HCT116 (cell line): Measurements from ENCODE around the gene NUDT16L1. TPM values are rescaled to one million over a fixed set of nuclear protein-coding genes. Genes with fewer than 3 reads are reported as not detected.

Experiments
- ATAC-seq: fragments of 200-7000 bp; cut with Tn5 transposase; 2 replicates; pipeline ENCODE4 v1.9.1; 2020; ENCODE audit warnings: mild to moderate bottlenecking, moderate library complexity
- BruUV-seq: library from RNA; stranded (reverse); fragments of 400-500 nt; replicated peaks from 2 replicates; lab custom pipeline; 2021; lab: Mats Ljungman, UMichigan
- CTCF ChIA-PET: fragments of 300-600 bp; sonication (Branson Sonifier 250); formaldehyde crosslinking; loops from one replicate; lab custom pipeline; 2021; ENCODE audit warnings: antibody characterized with exemption; lab: Charles Lee
- POLR2A ChIA-PET: fragments of 300-600, 350-600 bp; sonication (Branson Sonifier 250); formaldehyde crosslinking; loops from one replicate; lab custom pipeline; 2021; ENCODE audit warnings: antibody characterized with exemption; lab: Charles Lee
- RAD21 ChIA-PET, 2 experiments: fragments of 300-600 bp; sonication (Branson Sonifier 250); formaldehyde crosslinking; loops; one replicate each; lab custom pipeline; 2023; ENCODE audit warnings: low total read pairs in 2 of 2; ENCODE audit not compliant: uncharacterized antibody in 2 of 2, unreplicated experiment in 2 of 2, low non-redundant PET in 1 of 2; lab: Charles Lee
- DNase-seq: peaks from one replicate; pipeline ENCODE4 v3.0.0-alpha.2; 2010; ENCODE audit warnings: low read depth, low spot score
- H2AFZ ChIP-seq: fragments of 200-600 bp; shearing (Covaris generic), sonication (generic); 2 replicates; pipeline ENCODE4 v1.6.1; 2017; ENCODE audit warnings: low read depth, mixed run types, mixed read lengths, antibody characterized with exemption, low read length; ENCODE audit not compliant: poor library complexity, severe bottlenecking
- H3K27ac ChIP-seq: 2 replicates; pipeline ENCODE4 v1.5.1; 2012; ENCODE audit warnings: low read depth, low read length
- H3K27me3 ChIP-seq: fragments of 200-600 bp; sonication (generic); 2 replicates; pipeline ENCODE4 v1.6.1; 2016; ENCODE audit warnings: mixed run types, low read length, mixed read lengths; ENCODE audit not compliant: insufficient read depth
- H3K36me3 ChIP-seq, 2 experiments: fragments of 200-500 bp in 1 of 2; fragments of 200-600 bp in 1 of 2; sonication (Bioruptor generic) in 1 of 2; sonication (generic) in 1 of 2; 2 replicates each; pipeline versions ENCODE4 v1.5.1 to v1.6.1; 2014 to 2016; ENCODE audit warnings: low read length in 2 of 2, inconsistent platforms in 1 of 2, mixed read lengths in 1 of 2, mixed run types in 1 of 2; ENCODE audit not compliant: insufficient read depth in 2 of 2, control insufficient read depth in 1 of 2
- H3K4me1 ChIP-seq, 2 experiments: fragments of 200-600 bp in 1 of 2; sonication (generic) in 1 of 2; 2 replicates each; pipeline versions ENCODE4 v1.5.1 to v1.6.1; 2012 to 2017; ENCODE audit warnings: low read length in 2 of 2, inconsistent platforms in 1 of 2, mild to moderate bottlenecking in 1 of 2, mixed read lengths in 1 of 2, mixed run types in 1 of 2, moderate library complexity in 1 of 2; ENCODE audit not compliant: insufficient read depth in 2 of 2, control insufficient read depth in 1 of 2
- H3K4me2 ChIP-seq: fragments of 200-600 bp; sonication (generic); 2 replicates; pipeline ENCODE4 v1.6.1; 2017; ENCODE audit warnings: mixed run types, low read length, mixed read lengths
- H3K4me3 ChIP-seq, 2 experiments: fragments of 200-600 bp in 1 of 2; sonication (generic) in 1 of 2; replicated peaks in 1 of 2; 2 replicates each; pipeline ENCODE4 v1.5.1; 2011 to 2016; ENCODE audit warnings: low read length in 2 of 2, control low read depth in 1 of 2, low read depth in 1 of 2, mild to moderate bottlenecking in 1 of 2, mixed read lengths in 1 of 2, mixed run types in 1 of 2
- H3K79me2 ChIP-seq: fragments of 200-600 bp; sonication (generic); 2 replicates; pipeline ENCODE4 v1.6.1; 2017; ENCODE audit warnings: mild to moderate bottlenecking, mixed run types, low read length, moderate library complexity, mixed read lengths; ENCODE audit not compliant: insufficient read depth
- H3K9ac ChIP-seq: fragments of 200-600 bp; sonication (generic); 2 replicates; pipeline ENCODE4 v1.6.1; 2016; ENCODE audit warnings: low read length, mixed read lengths
- H3K9me2 ChIP-seq: fragments of 200-600 bp; sonication (generic), shearing (Covaris generic); 2 replicates; pipeline ENCODE4 v1.6.1; 2017; ENCODE audit warnings: mixed run types, mild to moderate bottlenecking, moderate library complexity; ENCODE audit not compliant: insufficient read depth
- H3K9me3 ChIP-seq, 2 experiments: fragments of 200-500 bp in 1 of 2; fragments of 200-600 bp in 1 of 2; sonication (Bioruptor generic) in 1 of 2; sonication (generic) in 1 of 2; 2 replicates each; pipeline ENCODE4 v1.6.1; 2014 to 2017; ENCODE audit warnings: low read length in 2 of 2, mixed read lengths in 2 of 2, inconsistent platforms in 1 of 2, low read depth in 1 of 2, mild to moderate bottlenecking in 1 of 2, mixed run types in 1 of 2, moderate library complexity in 1 of 2; ENCODE audit not compliant: control insufficient read depth in 1 of 2, insufficient read depth in 1 of 2
- H4K20me1 ChIP-seq: fragments of 200-600 bp; sonication (generic), shearing (Covaris generic); 2 replicates; pipeline ENCODE4 v1.6.1; 2017; ENCODE audit warnings: mixed run types, mild to moderate bottlenecking, moderate library complexity; ENCODE audit not compliant: insufficient read depth
- ATF3 ChIP-seq: IDR thresholded peaks from 2 replicates; pipeline ENCODE4 v1.6.1; 2012
- CEBPB ChIP-seq: IDR thresholded peaks from 2 replicates; pipeline ENCODE4 v1.6.1; 2012; ENCODE audit warnings: low read depth
- EGR1 ChIP-seq: IDR thresholded peaks from 2 replicates; pipeline ENCODE4 v1.6.1; 2012; ENCODE audit warnings: low read depth
- ELF1 ChIP-seq: IDR thresholded peaks from 2 replicates; pipeline ENCODE4 v1.6.1; 2012; ENCODE audit warnings: low read depth, borderline replicate concordance
- EZH2 ChIP-seq: fragments of 200-600 bp; sonication (generic); IDR thresholded peaks from 2 replicates; pipeline ENCODE4 v1.6.1; 2017; ENCODE audit warnings: antibody characterized with exemption, mixed run types
- EZH2phosphoT487 ChIP-seq: fragments of 200-600 bp; IDR thresholded peaks from 2 replicates; pipeline ENCODE4 v1.6.1; 2018; ENCODE audit warnings: antibody characterized with exemption, borderline replicate concordance
- MAX ChIP-seq: IDR thresholded peaks from 2 replicates; pipeline ENCODE4 v1.6.1; 2012
- RAD21 ChIP-seq: IDR thresholded peaks from 2 replicates; pipeline ENCODE4 v1.6.1; 2012; ENCODE audit warnings: low read depth, mild to moderate bottlenecking
- SIN3A ChIP-seq: IDR thresholded peaks from 2 replicates; pipeline ENCODE4 v1.6.1; 2012; ENCODE audit warnings: low read depth
- SRF ChIP-seq: IDR thresholded peaks from 2 replicates; pipeline ENCODE4 v1.6.1; 2012; ENCODE audit warnings: low read depth
- TCF7L2 ChIP-seq: IDR thresholded peaks from 2 replicates; pipeline ENCODE4 v1.7.0; 2011; ENCODE audit warnings: borderline replicate concordance, inconsistent platforms; ENCODE audit not compliant: insufficient read depth, insufficient read length; ENCODE audit errors: extremely low read depth
- ZFX ChIP-seq: fragments of 450-650 bp; IDR thresholded peaks from 2 replicates; pipeline ENCODE4 v1.6.1; 2017
- intact Hi-C: fragments of 100-400 bp; cut with micrococcal nuclease; formaldehyde crosslinking; loops from 2 replicates; pipeline ENCODE4 v1.10.0; 2022
- total RNA-seq: library from RNA; stranded (reverse); gene quantifications from one replicate; pipeline ENCODE4 v1.2.1, GENCODE V29; 2021; ENCODE audit not compliant: unreplicated experiment

The NUDT16L1 gene
- total RNA-seq, 1 experiment from 2014 or later, result 23.4 TPM

- ChIA-PET CTCF (no interaction called here), RAD21 (no interaction called here), POLR2A (no interaction called here)
- Histone ChIP-seq H3K4me1 (no peaks in the 10 kb centered on the region), H3K4me2 (no peak overlapping the region), H3K4me3 (no peak overlapping the region), H3K9me3 (no peaks in the 10 kb centered on the region), H3K79me2 (no peaks in the 10 kb centered on the region), H3K27ac (no peak overlapping the region), H2AFZ (no peak overlapping the region), H3K9me2 (no peaks in the 10 kb centered on the region), H3K9ac (no peak overlapping the region), H4K20me1 (no peaks in the 10 kb centered on the region), H3K36me3 (peaks cover 0 to 11% of the 10 kb centered on the region in 2 experiments; a peak in 2 of 4 replicates), H3K27me3 (no peaks in the 10 kb centered on the region)
- intact Hi-C loops, result loop anchor here (10.0 kb wide), 1 partner anchor 306 kb away; no protein-coding TSS in a partner anchor
- TF ChIP-seq ELF1 (no peak), EZH2phosphoT487 (no peak), RAD21 (no peak), ATF3 (no peak), SIN3A (no peak)
- ATAC-seq, result no peak
- BruUV-seq, result no TSS peak
- no peak for DNase-seq
Measured at GRCh38 chr16:4718466-4718865, 25.1 kb downstream of the NUDT16L1 start.

- ChIA-PET POLR2A (no interaction called here), RAD21 (no interaction called here), CTCF (no interaction called here)
- Histone ChIP-seq H2AFZ (no peak overlapping the region), H3K27ac (no peak overlapping the region), H3K4me2 (no peak overlapping the region), H4K20me1 (no peaks in the 10 kb centered on the region), H3K4me3 (no peak overlapping the region), H3K9ac (no peak overlapping the region), H3K36me3 (peaks cover 3 to 10% of the 10 kb centered on the region in 2 experiments; a peak in 1 of 4 replicates), H3K4me1 (no peaks in the 10 kb centered on the region), H3K27me3 (no peaks in the 10 kb centered on the region), H3K79me2 (no peaks in the 10 kb centered on the region), H3K9me3 (no peaks in the 10 kb centered on the region), H3K9me2 (no peaks in the 10 kb centered on the region)
- TF ChIP-seq SRF (no peak), CEBPB (no peak), EZH2 (no peak), MAX (no peak), ZFX (no peak), TCF7L2 (no peak), EGR1 (no peak)
- ATAC-seq, result no peak
- no peak for DNase-seq
- no TSS peak for BruUV-seq
- intact Hi-C loops, result no loop called here
Measured at GRCh38 chr16:4723071-4723767, 29.9 kb downstream of the NUDT16L1 start.
